ENCODE data around the gene DSTN. TPM values are rescaled to one million over a fixed set of nuclear protein-coding genes. Genes with fewer than 3 reads are reported as not detected.

Gene DSTN
- total and polyA plus RNA-seq, 8 donors = 334 to 1,254 (median 577) TPM

- H3K27ac ChIP-seq = peak overlapping the region in 4 of 5 donors; percentile 4 to 74 (median 37)
- no peak for DNase-seq
- no peaks in the 10 kb centered on the region for H3K9me3 ChIP-seq
- peaks cover 42 to 57% (median 54%) of the 10 kb centered on the region in 4 donors for H3K36me3 ChIP-seq
- intact Hi-C loops (cut with DNase I; ENCODE audit: low total_unique reads) = no loop called here
- H3K4me3 ChIP-seq = no peak overlapping the region
- no peaks in the 10 kb centered on the region for H3K27me3 ChIP-seq
- peaks cover 40 to 90% (median 57%) of the 10 kb centered on the region in 4 donors for H3K4me1 ChIP-seq
- TF ChIP-seq POLR2A (IDR thresholded peaks at IDR 0.05) = no peak
- no peak for TF ChIP-seq CTCF (IDR thresholded peaks at IDR 0.05)
- no peak for TF ChIP-seq EP300 (IDR thresholded peaks at IDR 0.05)
- no peak for TF ChIP-seq POLR2AphosphoS5 (IDR thresholded peaks at IDR 0.05)
- 62 to 81% (median 62%) methylated on average over 15 to 19 of the region's 19 CpGs for WGBS, 5 donors
Observed at GRCh38 chr20:17642404-17643269, 72.8 kb downstream of the DSTN start.

GRCh38 chr20:17643531-17644188, 73.8 kb downstream of the DSTN start:
- no peak for DNase-seq
- Histone ChIP-seq H3K36me3 (peaks cover 35 to 47% (median 44%) of the 10 kb centered on the region in 4 donors), H3K27ac (peak overlapping the region; percentile 9 to 74 (median 35)), H3K4me3 (no peak overlapping the region), H3K27me3 (no peaks in the 10 kb centered on the region), H3K9me3 (no peaks in the 10 kb centered on the region), H3K4me1 (peaks cover 50 to 97% (median 67%) of the 10 kb centered on the region in 4 donors)
- 44 to 64% (median 62%) methylated on average over 10 of the region's 10 CpGs for WGBS, 5 donors
- intact Hi-C loops (cut with DNase I; ENCODE audit: low total_unique reads) = no loop called here
- TF ChIP-seq EP300 (IDR thresholded peaks at IDR 0.05) = no peak

GRCh38 chr20:17644451-17644850, 74.6 kb downstream of the DSTN start:
- no peak for TF ChIP-seq POLR2A (IDR thresholded peaks at IDR 0.05)
- TF ChIP-seq POLR2AphosphoS5 (IDR thresholded peaks at IDR 0.05) = peak in 1 of 3 donors; percentile 18
- TF ChIP-seq CTCF (IDR thresholded peaks at IDR 0.05) = no peak
- intact Hi-C loops (cut with DNase I; ENCODE audit: low total_unique reads) = no loop called here
- peak; percentile 49 to 64 for DNase-seq
- Histone ChIP-seq H3K27me3 (no peaks in the 10 kb centered on the region), H3K36me3 (peaks cover 31 to 39% (median 36%) of the 10 kb centered on the region in 4 donors), H3K9me3 (no peaks in the 10 kb centered on the region), H3K27ac (peak overlapping the region; percentile 35 to 74 (median 59)), H3K4me3 (no peak overlapping the region), H3K4me1 (peaks cover 58 to 97% (median 75%) of the 10 kb centered on the region in 4 donors)
- WGBS, 5 donors = 26 to 58% (median 32%) methylated on average over 13 of the region's 13 CpGs

GRCh38 chr20:17645010-17645409, 75.1 kb downstream of the DSTN start:
- no peak overlapping the region for H3K4me3 ChIP-seq
- no peak for DNase-seq
- no peaks in the 10 kb centered on the region for H3K27me3 ChIP-seq
- peak overlapping the region in 4 of 5 donors; percentile 21 to 74 (median 60) for H3K27ac ChIP-seq
- TF ChIP-seq EP300 (IDR thresholded peaks at IDR 0.05) (no peak), CTCF (IDR thresholded peaks at IDR 0.05) (no peak), POLR2AphosphoS5 (IDR thresholded peaks at IDR 0.05) (no peak), POLR2A (IDR thresholded peaks at IDR 0.05) (no peak)
- no peaks in the 10 kb centered on the region for H3K9me3 ChIP-seq
- 87 to 91% (median 89%) methylated on average over 14 of the region's 14 CpGs for WGBS, 5 donors
- peaks cover 63 to 99% (median 79%) of the 10 kb centered on the region in 4 donors for H3K4me1 ChIP-seq
- peaks cover 28 to 34% (median 31%) of the 10 kb centered on the region in 4 donors for H3K36me3 ChIP-seq
- intact Hi-C loops (cut with DNase I; ENCODE audit: low total_unique reads) = no loop called here

Data from stomach (tissue), 9 donors.